ENCODE data around the gene LBHD2. TPM values are rescaled to one million over a fixed set of nuclear protein-coding genes. Genes with fewer than 3 reads are reported as not detected.
A peak's percentile ranks its signal among the peaks of the same experiment; 100 is the strongest.

LBHD2 gene
- total RNA-seq, 1 donor, result not detected

GRCh38 chr14:103055695-103056094, 28.3 kb upstream of the LBHD2 start:
- TF ChIP-seq, protein P1, sequence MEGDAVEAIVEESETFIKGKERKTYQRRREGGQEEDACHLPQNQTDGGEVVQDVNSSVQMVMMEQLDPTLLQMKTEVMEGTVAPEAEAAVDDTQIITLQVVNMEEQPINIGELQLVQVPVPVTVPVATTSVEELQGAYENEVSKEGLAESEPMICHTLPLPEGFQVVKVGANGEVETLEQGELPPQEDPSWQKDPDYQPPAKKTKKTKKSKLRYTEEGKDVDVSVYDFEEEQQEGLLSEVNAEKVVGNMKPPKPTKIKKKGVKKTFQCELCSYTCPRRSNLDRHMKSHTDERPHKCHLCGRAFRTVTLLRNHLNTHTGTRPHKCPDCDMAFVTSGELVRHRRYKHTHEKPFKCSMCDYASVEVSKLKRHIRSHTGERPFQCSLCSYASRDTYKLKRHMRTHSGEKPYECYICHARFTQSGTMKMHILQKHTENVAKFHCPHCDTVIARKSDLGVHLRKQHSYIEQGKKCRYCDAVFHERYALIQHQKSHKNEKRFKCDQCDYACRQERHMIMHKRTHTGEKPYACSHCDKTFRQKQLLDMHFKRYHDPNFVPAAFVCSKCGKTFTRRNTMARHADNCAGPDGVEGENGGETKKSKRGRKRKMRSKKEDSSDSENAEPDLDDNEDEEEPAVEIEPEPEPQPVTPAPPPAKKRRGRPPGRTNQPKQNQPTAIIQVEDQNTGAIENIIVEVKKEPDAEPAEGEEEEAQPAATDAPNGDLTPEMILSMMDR (IDR thresholded peaks at IDR 0.05; ENCODE audit: insufficient read depth, low read length), result no peak
- H3K4me3 ChIP-seq (ENCODE audit: low read depth, low read length), result peak overlapping the region; percentile 96
- DNase-seq (ENCODE audit: low read depth), result peak; percentile 57

DNA sequence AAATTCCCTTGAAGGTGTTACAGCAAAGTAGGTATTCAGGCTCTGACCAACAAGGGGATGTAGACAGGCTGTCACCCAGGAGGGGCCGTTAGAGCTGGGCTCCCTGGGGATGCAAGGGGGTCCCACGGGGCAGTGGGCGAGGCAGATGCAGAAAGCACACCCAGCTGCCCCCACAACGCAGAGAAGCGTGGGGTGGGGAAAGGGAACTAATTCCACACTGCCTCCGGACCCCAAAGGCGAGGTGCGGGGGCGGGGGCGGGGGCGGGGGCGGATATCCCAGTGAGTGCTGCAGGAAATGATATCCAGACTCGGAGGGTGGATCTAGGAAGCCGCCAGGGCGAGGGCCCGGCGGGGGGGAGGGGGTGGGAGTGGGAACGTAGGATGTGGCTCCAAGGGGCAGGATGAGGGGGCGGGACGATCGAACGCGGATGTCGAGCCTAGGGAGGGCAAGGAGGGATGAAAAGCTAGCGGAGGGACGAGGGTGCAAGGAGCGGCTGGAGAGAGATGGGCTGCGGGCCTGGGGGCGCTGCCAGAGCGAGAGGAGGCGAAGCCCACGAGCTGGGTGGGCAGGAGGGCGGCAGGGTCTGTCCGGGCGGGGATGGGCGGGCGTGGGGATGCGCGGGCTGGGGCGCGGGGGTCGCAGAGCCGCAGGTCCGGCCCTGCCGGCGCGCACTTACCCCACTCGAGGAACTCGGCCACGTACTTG, 27.5 kb upstream of the LBHD2 start:
- peak overlapping the region; percentile 96 for H3K4me3 ChIP-seq (ENCODE audit: low read depth, low read length)
- DNase-seq (ENCODE audit: low read depth), result peak; percentile 54
- TF ChIP-seq, protein P1 (IDR thresholded peaks at IDR 0.05; ENCODE audit: insufficient read depth, low read length), result no peak

GRCh38 chr14:103057028-103057371, 27.0 kb upstream of the LBHD2 start:
- TF ChIP-seq, protein P1 (IDR thresholded peaks at IDR 0.05; ENCODE audit: insufficient read depth, low read length), result no peak
- H3K4me3 ChIP-seq (ENCODE audit: low read depth, low read length), result peak overlapping the region; percentile 96
- DNase-seq (ENCODE audit: low read depth), result no peak

- peak within 1 kb of the TSS; percentile 96 for H3K4me3 ChIP-seq (ENCODE audit: low read depth, low read length)
- DNase-seq (ENCODE audit: low read depth), result peak; percentile 85
- TF ChIP-seq, protein P1 (IDR thresholded peaks at IDR 0.05; ENCODE audit: insufficient read depth, low read length), result no peak
Measured at GRCh38 chr14:103057372-103058163, 26.4 kb upstream of the LBHD2 start, which contains the start of gene CDC42BPB. TSS of gene CDC42BPB (minus strand) at chr14:103057549. CDS start at chr14:103057173, 376 bp downstream.

- DNase-seq (ENCODE audit: low read depth), result no peak
- TF ChIP-seq, protein P1 (IDR thresholded peaks at IDR 0.05; ENCODE audit: insufficient read depth, low read length), result no peak
- peak overlapping the region; percentile 89 for H3K4me3 ChIP-seq (ENCODE audit: low read depth, low read length)
Measured at GRCh38 chr14:103058164-103059055, 25.6 kb upstream of the LBHD2 start.

- peak overlapping the region; percentile 26 for H3K4me3 ChIP-seq (ENCODE audit: low read depth, low read length)
- TF ChIP-seq, protein P1 (IDR thresholded peaks at IDR 0.05; ENCODE audit: insufficient read depth, low read length), result no peak
- no peak for DNase-seq (ENCODE audit: low read depth)
Measured at GRCh38 chr14:103059556-103059955, 24.5 kb upstream of the LBHD2 start.

All from fibroblast of the aortic adventitia (primary cell).